PC-3 (cell line): ENCODE measurements around the gene FOXP1. TPM values are rescaled to one million over a fixed set of nuclear protein-coding genes. Genes with fewer than 3 reads are reported as not detected.

Source experiments
- ATAC-seq: fragments of 200-7000 bp; cut with Tn5 transposase; 2 replicates; pipeline ENCODE4 v1.9.1; 2020; ENCODE audit warnings: mild to moderate bottlenecking, moderate library complexity
- BruUV-seq: library from RNA; stranded (reverse); fragments of 400-500 nt; replicated peaks from 2 replicates; lab custom pipeline; 2021; lab: Mats Ljungman, UMichigan
- CTCF ChIA-PET: fragments of 300-600 bp; sonication (Branson Sonifier 250); formaldehyde crosslinking; loops from one replicate; lab custom pipeline; 2022; ENCODE audit warnings: antibody characterized with exemption; lab: Charles Lee
- POLR2A ChIA-PET: fragments of 300-600 bp; sonication (Branson Sonifier 250); formaldehyde crosslinking; loops from one replicate; lab custom pipeline; 2022; ENCODE audit warnings: antibody characterized with exemption; ENCODE audit not compliant: unreplicated experiment; lab: Charles Lee
- DNase-seq: peaks from one replicate; pipeline ENCODE4 v3.0.0-alpha.2; 2015
- H2AFZ ChIP-seq: fragments of 300-600 bp; sonication (generic); 2 replicates; pipeline ENCODE4 v1.6.0; 2016; ENCODE audit warnings: antibody characterized with exemption, low read length
- H3F3A ChIP-seq: fragments of 300-600 bp; sonication (generic); one replicate; pipeline ENCODE4 v1.6.0; 2017; ENCODE audit warnings: antibody characterized with exemption, low read length, control low read depth, mild to moderate bottlenecking; ENCODE audit not compliant: unreplicated experiment
- H3K27ac ChIP-seq: fragments of 300-600 bp; sonication (generic); 2 replicates; pipeline ENCODE4 v1.5.1; 2016; ENCODE audit warnings: mild to moderate bottlenecking, low read length
- H3K27me3 ChIP-seq: fragments of 300-600 bp; sonication (generic); 2 replicates; pipeline ENCODE4 v1.6.1; 2016; ENCODE audit warnings: low read length, mixed read lengths
- H3K36me3 ChIP-seq: fragments of 300-600 bp; sonication (generic); 2 replicates; pipeline ENCODE4 v1.6.1; 2016; ENCODE audit warnings: low read depth, mixed run types, low read length, mixed read lengths
- H3K4me1 ChIP-seq: fragments of 300-600 bp; sonication (generic); 2 replicates; pipeline ENCODE4 v1.5.1; 2016; ENCODE audit warnings: low read length; ENCODE audit not compliant: insufficient read depth
- H3K4me2 ChIP-seq: fragments of 300-600 bp; sonication (generic); 2 replicates; pipeline ENCODE4 v1.6.0; 2016; ENCODE audit warnings: low read length
- H3K4me3 ChIP-seq: fragments of 300-600 bp; sonication (generic); 2 replicates; pipeline ENCODE4 v1.5.1; 2016; ENCODE audit warnings: mild to moderate bottlenecking, low read length, mixed read lengths
- H3K79me2 ChIP-seq: fragments of 300-600 bp; sonication (generic); 2 replicates; pipeline ENCODE4 v1.6.1; 2017; ENCODE audit warnings: low read length, mixed read lengths
- H3K9ac ChIP-seq: fragments of 300-600 bp; sonication (generic); 2 replicates; pipeline ENCODE4 v1.6.0; 2016; ENCODE audit warnings: mild to moderate bottlenecking, low read length
- H3K9me2 ChIP-seq: fragments of 300-600 bp; sonication (generic); replicated peaks from 2 replicates; pipeline ENCODE4 v1.6.1; 2016; ENCODE audit warnings: mixed run types, low read length, mixed read lengths
- H3K9me3 ChIP-seq: fragments of 300-600 bp; sonication (generic); 2 replicates; pipeline ENCODE4 v1.6.1; 2016; ENCODE audit warnings: low read length, mixed read lengths
- H4K20me1 ChIP-seq: fragments of 300-600 bp; sonication (generic); 2 replicates; pipeline ENCODE4 v1.6.1; 2016; ENCODE audit warnings: low read length, mixed read lengths
- EZH2 ChIP-seq: fragments of 300-600 bp; sonication (generic); IDR thresholded peaks from one replicate; pipeline ENCODE4 v1.6.1; 2017; ENCODE audit warnings: antibody characterized with exemption, mild to moderate bottlenecking, low read length; ENCODE audit not compliant: unreplicated experiment
- EZH2phosphoT487 ChIP-seq: fragments of 300-600 bp; sonication (generic); IDR thresholded peaks from 2 replicates; pipeline ENCODE4 v1.6.1; 2018; ENCODE audit warnings: mild to moderate bottlenecking, antibody characterized with exemption, low read length, borderline replicate concordance
- intact Hi-C: fragments of 100-400 bp; cut with micrococcal nuclease; formaldehyde crosslinking; loops from 2 replicates; pipeline ENCODE4 v1.9.0; 2023
- total RNA-seq: library from RNA; depleted of rRNA; stranded (reverse); fragments of >200 nt; gene quantifications from 2 replicates; pipeline ENCODE4 v1.2.3, GENCODE V29; 2014
- TF ChIP-seq, protein P1 (sequence below): fragments of 300-600 bp; sonication (generic); conservative IDR thresholded peaks from 2 replicates; pipeline ENCODE4 v1.5.1; 2017; ENCODE audit warnings: antibody characterized with exemption, low read depth, mild to moderate bottlenecking, low read length

FOXP1 gene
- total RNA-seq, 1 experiment from 2014 or later = 35.3 TPM

DNA sequence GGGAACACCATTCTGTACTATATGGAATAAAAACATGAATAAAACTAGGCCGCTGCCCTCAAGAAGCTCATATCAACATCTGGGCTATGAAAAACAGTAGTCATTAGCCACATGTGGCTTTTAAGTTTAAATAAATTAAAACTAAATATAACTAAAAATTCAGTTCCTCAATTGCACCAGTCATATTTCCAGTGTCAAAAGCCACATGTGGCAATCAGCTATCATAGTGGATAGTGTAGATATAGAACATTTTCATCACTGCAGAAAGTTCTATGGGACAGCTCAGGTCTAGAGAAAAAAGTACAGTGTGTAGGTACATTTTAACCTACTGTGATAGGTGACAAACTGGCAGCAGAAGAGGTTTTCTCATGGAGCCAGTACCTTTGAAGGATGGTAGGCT is 261.4 kb downstream of the FOXP1 start:
- Histone ChIP-seq H3K9me3 (no peaks in the 10 kb centered on the region), H3K4me3 (no peak overlapping the region), H3K4me1 (no peaks in the 10 kb centered on the region), H3K27me3 (no peaks in the 10 kb centered on the region), H3K36me3 (no peaks in the 10 kb centered on the region), H3K9ac (no peak overlapping the region), H3K9me2 (no peaks in the 10 kb centered on the region), H3K27ac (no peak overlapping the region), H4K20me1 (no peaks in the 10 kb centered on the region), H3F3A (no peaks in the 10 kb centered on the region), H3K79me2 (no peaks in the 10 kb centered on the region), H2AFZ (no peak overlapping the region), H3K4me2 (no peak overlapping the region)
- ChIA-PET POLR2A (no interaction called here), CTCF (no interaction called here)
- no peak for DNase-seq
- intact Hi-C loops = no loop called here
- TF ChIP-seq EZH2 (no peak), EZH2phosphoT487 (no peak)
- TF ChIP-seq, protein P1, sequence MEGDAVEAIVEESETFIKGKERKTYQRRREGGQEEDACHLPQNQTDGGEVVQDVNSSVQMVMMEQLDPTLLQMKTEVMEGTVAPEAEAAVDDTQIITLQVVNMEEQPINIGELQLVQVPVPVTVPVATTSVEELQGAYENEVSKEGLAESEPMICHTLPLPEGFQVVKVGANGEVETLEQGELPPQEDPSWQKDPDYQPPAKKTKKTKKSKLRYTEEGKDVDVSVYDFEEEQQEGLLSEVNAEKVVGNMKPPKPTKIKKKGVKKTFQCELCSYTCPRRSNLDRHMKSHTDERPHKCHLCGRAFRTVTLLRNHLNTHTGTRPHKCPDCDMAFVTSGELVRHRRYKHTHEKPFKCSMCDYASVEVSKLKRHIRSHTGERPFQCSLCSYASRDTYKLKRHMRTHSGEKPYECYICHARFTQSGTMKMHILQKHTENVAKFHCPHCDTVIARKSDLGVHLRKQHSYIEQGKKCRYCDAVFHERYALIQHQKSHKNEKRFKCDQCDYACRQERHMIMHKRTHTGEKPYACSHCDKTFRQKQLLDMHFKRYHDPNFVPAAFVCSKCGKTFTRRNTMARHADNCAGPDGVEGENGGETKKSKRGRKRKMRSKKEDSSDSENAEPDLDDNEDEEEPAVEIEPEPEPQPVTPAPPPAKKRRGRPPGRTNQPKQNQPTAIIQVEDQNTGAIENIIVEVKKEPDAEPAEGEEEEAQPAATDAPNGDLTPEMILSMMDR = no peak
- no TSS peak for BruUV-seq
- ATAC-seq = no peak

DNA sequence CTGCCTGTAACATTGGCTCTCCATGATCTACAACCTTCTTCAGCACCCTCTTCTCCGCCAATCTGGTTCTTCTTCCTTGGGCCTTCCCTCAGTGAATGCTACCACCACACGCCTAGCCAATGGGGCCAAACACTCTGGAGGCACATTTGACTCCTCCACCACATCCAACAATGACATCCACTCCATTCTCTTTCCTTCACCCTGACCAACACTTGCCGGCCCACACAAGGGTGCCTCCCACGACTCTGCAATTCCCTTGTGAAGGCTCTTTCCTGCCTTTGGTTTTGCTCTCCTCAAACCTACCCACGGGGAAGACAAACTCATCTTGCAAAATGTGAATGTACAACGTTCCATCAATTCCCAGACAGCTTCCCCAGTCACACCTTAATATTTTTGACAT is 263.8 kb downstream of the FOXP1 start:
- no peak overlapping the region for H3K9ac ChIP-seq
- H4K20me1 ChIP-seq = no peaks in the 10 kb centered on the region
- no peaks in the 10 kb centered on the region for H3K79me2 ChIP-seq
- H3F3A ChIP-seq = no peaks in the 10 kb centered on the region
- no peaks in the 10 kb centered on the region for H3K9me2 ChIP-seq
- ATAC-seq (no peak), DNase-seq (no peak)
- CTCF ChIA-PET = no interaction called here
- no peaks in the 10 kb centered on the region for H3K27me3 ChIP-seq
- POLR2A ChIA-PET = no interaction called here
- H3K9me3 ChIP-seq = no peaks in the 10 kb centered on the region
- TF ChIP-seq EZH2phosphoT487 (no peak), EZH2 (no peak)
- TF ChIP-seq, protein P1 = no peak
- no peak overlapping the region for H3K27ac ChIP-seq
- H3K4me1 ChIP-seq = no peaks in the 10 kb centered on the region
- H2AFZ ChIP-seq = no peak overlapping the region
- BruUV-seq = no TSS peak
- intact Hi-C loops = no loop called here
- no peaks in the 10 kb centered on the region for H3K36me3 ChIP-seq
- H3K4me3 ChIP-seq = no peak overlapping the region
- no peak overlapping the region for H3K4me2 ChIP-seq

DNA sequence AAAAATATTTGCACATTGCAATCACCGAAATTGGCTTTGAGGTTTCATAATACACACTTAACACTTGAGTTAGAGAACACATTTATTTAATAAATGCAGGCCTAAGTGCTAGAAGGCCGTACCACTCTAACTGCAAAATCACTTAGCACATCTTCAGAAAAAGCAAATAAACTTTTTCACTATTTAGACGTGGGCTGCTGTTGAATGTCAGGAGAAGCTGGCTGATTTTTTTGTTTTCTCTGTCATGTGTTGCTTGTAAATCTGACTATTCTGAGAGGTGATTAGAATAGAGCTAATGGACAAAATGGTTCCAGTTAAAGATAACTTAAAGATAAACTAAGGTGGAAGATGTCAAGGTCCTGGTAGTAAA is 265.1 kb downstream of the FOXP1 start:
- Histone ChIP-seq H3K4me3 (no peak overlapping the region), H3K4me2 (no peak overlapping the region), H2AFZ (no peak overlapping the region), H3K9ac (no peak overlapping the region), H3K9me2 (no peaks in the 10 kb centered on the region), H4K20me1 (no peaks in the 10 kb centered on the region), H3K79me2 (no peaks in the 10 kb centered on the region), H3F3A (no peaks in the 10 kb centered on the region), H3K36me3 (no peaks in the 10 kb centered on the region), H3K9me3 (no peaks in the 10 kb centered on the region), H3K4me1 (no peaks in the 10 kb centered on the region), H3K27me3 (no peaks in the 10 kb centered on the region), H3K27ac (no peak overlapping the region)
- DNase-seq (no peak), ATAC-seq (no peak)
- ChIA-PET POLR2A (no interaction called here), CTCF (no interaction called here)
- intact Hi-C loops = no loop called here
- TF ChIP-seq EZH2phosphoT487 (no peak), EZH2 (no peak)
- TF ChIP-seq, protein P1 = no peak
- BruUV-seq = no TSS peak
